Fibroblast of lung (primary cell): ENCODE measurements around the gene FREM2.

ENCODE experiments used
- EZH2 ChIP-seq: IDR thresholded peaks from 2 replicates; pipeline ENCODE4 v1.5.1; 2012; ENCODE audit warnings: low read length, control low read depth, mild to moderate bottlenecking; ENCODE audit errors: missing control alignments
- TF ChIP-seq, protein P1 (sequence below), 2 donors: IDR thresholded peaks in 1 of 2; conservative IDR thresholded peaks in 1 of 2; 1 replicate in 1 of 2; 2 replicates in 1 of 2; pipeline ENCODE4 v1.5.1; 2011 to 2012; ENCODE audit warnings: low read length in 2 of 2, control low read depth in 1 of 2, inconsistent platforms in 1 of 2, low read depth in 1 of 2, mild to moderate bottlenecking in 1 of 2

DNA sequence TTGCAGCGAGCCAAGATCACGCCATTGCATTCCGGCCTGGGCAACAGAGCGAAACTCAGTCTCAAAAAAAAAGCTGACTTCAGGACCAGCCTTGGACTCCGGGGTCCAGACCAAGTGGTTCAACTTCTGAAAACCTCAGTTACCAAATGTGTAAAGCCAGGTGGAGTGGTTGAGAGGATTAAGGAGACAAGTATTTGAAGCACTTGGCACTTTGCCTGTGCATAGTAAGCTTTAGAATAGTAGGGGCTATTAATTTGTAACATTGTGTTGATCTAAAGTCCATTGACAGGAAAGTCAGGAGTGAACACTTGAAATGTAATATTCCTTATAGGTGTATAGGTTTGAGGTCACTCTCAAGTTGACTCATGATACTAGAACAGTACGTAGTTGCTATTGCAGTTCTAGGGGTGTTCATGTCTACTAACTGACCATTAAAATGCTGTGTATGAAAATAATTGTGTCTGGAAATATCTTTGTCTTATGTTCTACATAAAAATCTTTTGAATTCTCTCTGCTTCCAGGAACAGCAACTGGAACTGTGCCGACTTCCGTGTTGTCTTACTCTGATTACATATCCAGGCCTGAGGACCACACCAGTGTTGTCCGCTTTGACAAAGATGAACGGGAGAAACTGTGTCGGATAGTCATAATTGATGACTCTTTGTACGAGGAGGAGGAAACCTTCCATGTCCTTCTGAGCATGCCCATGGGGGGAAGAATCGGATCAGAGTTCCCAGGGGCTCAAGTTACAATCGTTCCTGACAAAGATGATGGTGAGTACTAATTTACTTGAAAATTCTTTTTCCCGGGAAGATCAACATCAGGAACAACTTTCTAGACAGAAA is 97.4 kb downstream of the FREM2 start:
- TF ChIP-seq, protein P1, sequence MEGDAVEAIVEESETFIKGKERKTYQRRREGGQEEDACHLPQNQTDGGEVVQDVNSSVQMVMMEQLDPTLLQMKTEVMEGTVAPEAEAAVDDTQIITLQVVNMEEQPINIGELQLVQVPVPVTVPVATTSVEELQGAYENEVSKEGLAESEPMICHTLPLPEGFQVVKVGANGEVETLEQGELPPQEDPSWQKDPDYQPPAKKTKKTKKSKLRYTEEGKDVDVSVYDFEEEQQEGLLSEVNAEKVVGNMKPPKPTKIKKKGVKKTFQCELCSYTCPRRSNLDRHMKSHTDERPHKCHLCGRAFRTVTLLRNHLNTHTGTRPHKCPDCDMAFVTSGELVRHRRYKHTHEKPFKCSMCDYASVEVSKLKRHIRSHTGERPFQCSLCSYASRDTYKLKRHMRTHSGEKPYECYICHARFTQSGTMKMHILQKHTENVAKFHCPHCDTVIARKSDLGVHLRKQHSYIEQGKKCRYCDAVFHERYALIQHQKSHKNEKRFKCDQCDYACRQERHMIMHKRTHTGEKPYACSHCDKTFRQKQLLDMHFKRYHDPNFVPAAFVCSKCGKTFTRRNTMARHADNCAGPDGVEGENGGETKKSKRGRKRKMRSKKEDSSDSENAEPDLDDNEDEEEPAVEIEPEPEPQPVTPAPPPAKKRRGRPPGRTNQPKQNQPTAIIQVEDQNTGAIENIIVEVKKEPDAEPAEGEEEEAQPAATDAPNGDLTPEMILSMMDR (conservative IDR thresholded peaks at IDR 0.05 in 1 of 2, IDR thresholded peaks at IDR 0.05 in 1 of 2; ENCODE audit: low read depth in 1 of 2, low read length in 2 of 2), result no peak
- no peak for TF ChIP-seq EZH2
